Hindlimb muscle (tissue), 1 donor: Measurements from ENCODE around the gene SMIM41. TPM values are rescaled to one million over a fixed set of nuclear protein-coding genes. Genes with fewer than 3 reads are reported as not detected.
A peak's percentile ranks its signal among the peaks of the same experiment; 100 is the strongest.

Experiments
- DNase-seq: peaks from one replicate; pipeline ENCODE4 v3.0.0-alpha.2; 2013
- polyA plus RNA-seq: library from polyadenylated mRNA; unstranded; fragments of 120-200 nt; gene quantifications from one replicate; pipeline ENCODE4 v1.2.1, GENCODE V29; 2013; ENCODE audit not compliant: insufficient read length

Gene SMIM41
- not detected for polyA plus RNA-seq

DNA sequence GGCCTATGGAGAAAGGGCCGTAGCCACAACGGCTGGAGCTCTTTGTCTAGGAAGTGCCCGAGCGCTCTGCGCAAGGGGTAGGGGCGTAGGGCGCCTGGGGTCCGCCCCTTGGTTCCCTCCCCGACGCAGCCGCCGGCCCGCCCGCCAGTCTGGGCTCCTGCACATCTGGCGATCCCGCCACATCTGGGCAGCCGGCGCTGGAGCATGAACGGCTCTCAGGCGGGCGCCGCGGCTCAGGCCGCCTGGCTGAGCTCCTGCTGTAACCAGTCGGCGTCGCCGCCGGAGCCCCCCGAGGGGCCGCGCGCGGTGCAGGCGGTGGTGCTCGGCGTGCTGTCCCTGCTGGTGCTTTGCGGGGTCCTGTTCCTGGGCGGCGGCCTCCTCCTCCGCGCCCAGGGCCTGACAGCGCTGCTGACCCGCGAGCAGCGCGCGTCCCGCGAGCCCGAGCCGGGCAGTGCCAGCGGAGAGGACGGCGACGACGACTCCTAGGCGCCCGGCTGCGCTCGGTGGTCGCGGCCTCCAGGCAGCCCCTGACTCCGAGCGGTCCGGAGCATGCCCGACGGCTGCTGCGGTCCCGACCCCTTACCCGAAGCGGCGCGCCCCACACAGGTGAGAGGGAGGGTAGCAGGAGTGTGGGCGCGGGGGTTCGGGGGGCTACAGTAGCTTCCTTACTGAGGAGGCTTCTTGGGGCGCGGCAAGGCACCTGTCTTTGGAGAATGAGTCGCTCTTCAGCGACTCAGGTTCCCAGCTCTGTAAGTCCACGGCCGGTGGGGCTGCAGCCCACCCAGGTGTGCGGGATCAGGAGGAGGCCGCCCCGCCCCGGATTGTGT is at the start of gene SMIM41:
SMIM41 (plus strand) TSS at position 129 of the 827 bp plus-strand sequence; CDS start at position 205, 76 bp downstream.
- DNase-seq, result no peak

- DNase-seq, result peak; percentile 87
Measured at GRCh38 chr12:52032446-52032803, 47.1 kb upstream of the SMIM41 start.

DNA sequence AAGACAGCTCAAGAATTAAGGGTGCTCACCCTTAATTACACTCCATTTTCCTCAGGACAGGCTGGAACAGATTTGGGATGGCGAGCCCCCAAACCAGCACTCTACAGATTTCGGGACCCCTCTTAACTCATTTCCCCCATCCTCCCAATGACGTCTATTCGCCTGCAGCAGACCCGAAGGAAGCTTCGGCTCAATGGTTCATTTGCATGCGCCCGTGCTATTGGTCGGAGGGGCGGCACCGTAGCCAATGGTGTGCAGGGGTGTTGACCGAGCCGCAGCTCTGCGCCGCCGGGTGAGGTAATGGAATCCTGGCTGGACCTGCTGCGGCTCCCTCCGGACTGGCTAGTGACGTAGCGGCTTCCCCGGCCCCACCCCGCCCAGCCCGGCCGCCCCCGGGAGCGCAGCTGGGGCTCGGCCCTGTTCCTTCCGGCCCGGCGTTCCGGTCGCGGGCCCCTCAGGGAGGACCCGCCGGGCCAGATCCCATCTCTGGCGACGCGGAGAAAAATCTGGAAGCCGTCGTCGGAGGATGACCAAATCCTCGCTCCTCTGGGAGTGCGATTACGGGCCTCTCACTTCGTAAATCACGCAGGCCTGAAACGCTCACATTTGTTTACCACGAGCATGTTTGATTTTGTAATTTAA is 46.6 kb upstream of the SMIM41 start:
- peak; percentile 97 for DNase-seq

GRCh38 chr12:52033446-52034140 is 45.9 kb upstream of the SMIM41 start:
- DNase-seq, result no peak

- DNase-seq, result peak; percentile 86
Measured at GRCh38 chr12:52035190-52035589, 44.3 kb upstream of the SMIM41 start.

GRCh38 chr12:52035926-52036325 is 43.6 kb upstream of the SMIM41 start:
- DNase-seq, result no peak

GRCh38 chr12:52036587-52037171 is 42.8 kb upstream of the SMIM41 start:
- peak; percentile 92 for DNase-seq

DNA sequence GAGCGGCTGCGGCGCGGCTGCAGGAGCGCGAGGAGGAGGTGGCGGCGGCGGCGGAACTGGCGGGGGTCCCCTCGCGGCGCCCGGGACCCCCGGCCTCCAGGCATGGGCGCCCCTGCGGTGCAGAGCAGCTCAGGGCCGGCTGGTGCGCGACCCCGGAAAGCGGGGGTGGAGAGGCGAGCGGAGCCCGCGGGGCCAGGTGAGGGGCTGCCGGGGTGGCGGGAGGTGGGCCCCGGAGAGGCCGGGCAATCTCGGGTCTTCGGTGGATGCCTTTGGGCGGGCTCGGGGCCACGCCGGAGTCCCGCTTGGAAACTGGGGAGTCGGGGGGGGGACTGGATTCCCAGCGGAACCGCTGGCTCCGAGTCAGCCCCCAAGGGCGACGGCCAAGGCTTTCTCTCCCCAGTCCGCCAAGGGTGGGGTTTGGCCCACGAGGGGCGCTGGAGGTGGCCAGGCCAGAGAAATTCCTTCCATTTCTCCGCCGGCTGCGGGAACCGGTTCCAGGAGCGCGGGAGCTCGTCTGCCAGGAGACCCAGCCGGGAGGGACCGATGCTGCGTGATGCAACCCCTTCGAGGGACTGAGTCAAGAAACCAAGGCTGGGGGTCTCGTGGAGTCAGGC is 42.1 kb upstream of the SMIM41 start:
- DNase-seq, result no peak

GRCh38 chr12:52038447-52038846 is 41.1 kb upstream of the SMIM41 start:
- DNase-seq, result no peak

GRCh38 chr12:52041035-52041434 is 38.5 kb upstream of the SMIM41 start:
- no peak for DNase-seq

DNA sequence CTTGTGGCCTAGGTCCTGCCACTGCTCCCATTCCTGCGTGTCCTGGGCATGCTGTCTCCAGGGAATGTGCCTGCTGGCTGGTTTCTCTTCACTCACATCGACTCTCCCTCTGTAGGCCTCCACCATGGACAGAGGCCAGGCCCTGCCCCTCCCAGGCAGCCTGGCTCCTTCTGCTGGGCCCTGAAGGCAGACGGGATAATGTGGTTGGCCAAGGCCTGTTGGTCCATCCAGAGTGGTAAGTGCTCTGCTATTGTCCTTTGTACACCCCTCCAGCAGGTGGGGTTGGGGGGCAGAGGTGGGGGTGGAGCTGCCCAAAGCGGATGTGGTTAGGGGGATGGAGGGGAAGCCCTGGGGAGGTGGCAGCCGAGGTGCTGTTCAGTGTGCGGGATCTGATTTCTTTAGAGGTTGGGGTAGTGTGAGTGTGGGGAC is 37.8 kb upstream of the SMIM41 start:
- no peak for DNase-seq

GRCh38 chr12:52042706-52043385 is 36.7 kb upstream of the SMIM41 start:
- no peak for DNase-seq

DNA sequence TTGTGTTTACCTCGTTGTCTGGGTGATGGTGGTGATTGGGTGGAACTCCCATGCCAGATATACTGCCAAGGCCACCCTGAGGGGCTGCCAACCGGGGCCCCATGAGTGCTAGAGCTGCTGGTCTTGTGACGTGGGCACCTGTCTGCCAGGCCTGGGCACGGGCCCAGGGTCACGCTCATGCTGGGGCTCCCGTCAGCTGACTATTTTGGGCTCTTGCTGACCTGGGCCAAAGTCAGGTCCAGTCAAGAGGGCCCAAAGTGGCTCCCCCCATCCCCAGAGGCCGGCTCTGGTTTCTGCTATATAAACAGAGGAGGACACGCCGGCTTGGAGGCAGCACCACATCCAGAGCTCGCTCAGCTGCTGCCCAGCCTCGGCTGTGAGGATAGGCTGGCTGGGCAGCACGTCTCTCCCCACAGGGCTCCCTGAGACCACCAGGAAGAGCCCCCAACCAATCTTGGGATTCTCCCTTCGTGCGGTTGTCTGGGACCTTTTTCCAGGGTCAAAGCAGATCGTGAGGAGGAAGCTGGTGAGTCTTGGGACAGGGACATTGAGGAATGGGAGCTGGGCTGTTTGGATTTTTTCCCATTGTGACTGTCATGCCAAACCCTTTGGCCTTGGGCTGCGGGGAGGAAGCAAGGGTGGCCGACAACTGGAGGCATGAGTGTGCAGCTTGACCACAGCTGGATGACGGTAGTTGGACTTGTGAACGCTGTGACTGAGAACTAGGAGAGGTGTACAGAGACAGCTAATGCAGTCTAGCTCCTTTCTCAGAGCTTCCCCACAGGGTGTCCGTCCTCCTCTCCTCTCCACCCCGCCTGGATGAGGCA is 35.9 kb upstream of the SMIM41 start:
- no peak for DNase-seq

- DNase-seq, result peak; percentile 88
Measured at GRCh38 chr12:52044292-52044983, 35.1 kb upstream of the SMIM41 start.

DNA sequence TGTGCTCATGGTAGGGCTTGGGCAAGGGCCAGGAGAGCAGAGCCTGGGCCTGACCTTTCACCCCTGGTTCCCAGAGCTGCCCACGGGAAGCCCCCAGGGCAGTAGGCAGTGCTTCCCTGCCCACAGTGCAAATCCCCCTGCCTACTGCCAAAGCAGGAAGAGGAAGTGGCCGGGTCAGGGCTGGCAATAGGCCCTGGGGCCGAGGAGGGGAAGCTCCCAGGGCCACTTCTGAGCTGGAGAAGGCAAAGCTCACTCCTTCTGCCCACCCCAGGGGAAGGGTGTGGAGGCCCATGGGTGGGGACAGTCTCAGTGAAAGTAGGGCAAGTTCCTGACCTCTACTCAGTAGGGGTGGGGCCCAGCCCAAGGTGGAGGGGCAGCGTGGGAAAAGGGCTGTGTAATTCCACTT is 33.7 kb upstream of the SMIM41 start:
- DNase-seq, result no peak

- DNase-seq, result no peak
Measured at GRCh38 chr12:52046859-52047258, 32.6 kb upstream of the SMIM41 start.

GRCh38 chr12:52049286-52049685 is 30.2 kb upstream of the SMIM41 start:
- no peak for DNase-seq

GRCh38 chr12:52049688-52050087 is 29.8 kb upstream of the SMIM41 start:
- no peak for DNase-seq

- no peak for DNase-seq
Measured at GRCh38 chr12:52050116-52050757, 29.3 kb upstream of the SMIM41 start.
